ENCODE data around the gene MPLKIP.
"Not testable (repeated sequence)": the region's sequence is repeated elsewhere in the genome, so short reads cannot be mapped to it uniquely, and the experiment has no call there.

GRCh38 chr7:40168266-40168665, 33.8 kb upstream of the MPLKIP start:
- not testable (repeated sequence) for TF ChIP-seq CTCF (IDR thresholded peaks at IDR 0.05; ENCODE audit: borderline replicate concordance, extremely low read depth, low read length, poor library complexity, severe bottlenecking); EZH2 (IDR thresholded peaks at IDR 0.05; ENCODE audit: borderline replicate concordance, low read depth, low read length, severe bottlenecking)

Data from DND-41 (cell line).